Breast epithelium (tissue), 4 donors: ENCODE measurements around the gene ELAVL1. TPM values are rescaled to one million over a fixed set of nuclear protein-coding genes. Genes with fewer than 3 reads are reported as not detected.
A peak's percentile ranks its signal among the peaks of the same experiment; 100 is the strongest.

ENCODE experiments used
- DNase-seq, 2 donors: peaks; one replicate each; pipeline ENCODE4 v3.0.0-alpha.2; 2019; ENCODE audit warnings: low spot score in 2 of 2
- H3K27ac ChIP-seq, 2 donors: fragments of 200-600 bp; sonication (generic) in 1 of 2; one replicate each; pipeline ENCODE4 v1.5.1; 2016 to 2019; ENCODE audit warnings: mild to moderate bottlenecking in 1 of 2
- H3K27me3 ChIP-seq, 2 donors: fragments of 200-600 bp; sonication (generic) in 1 of 2; one replicate each; pipeline versions ENCODE4 v1.5.1 to v1.6.0; 2017 to 2019; ENCODE audit warnings: control low read depth in 1 of 2, mild to moderate bottlenecking in 1 of 2
- H3K36me3 ChIP-seq: fragments of 200-600 bp; one replicate; pipeline ENCODE4 v1.5.1; 2019
- H3K4me1 ChIP-seq, 2 donors: fragments of 200-600 bp; sonication (generic); one replicate each; pipeline ENCODE4 v1.5.1; 2016 to 2019; ENCODE audit warnings: control low read depth in 1 of 2
- H3K4me3 ChIP-seq, 3 donors: fragments of 200-600 bp; sonication (generic); 1 replicate in 2 of 3; 2 replicates in 1 of 3; pipeline ENCODE4 v1.5.1; 2016 to 2019; ENCODE audit warnings: mild to moderate bottlenecking in 3 of 3, moderate library complexity in 2 of 3
- H3K9me3 ChIP-seq, 2 donors: fragments of 200-600 bp; sonication (generic) in 1 of 2; one replicate each; pipeline ENCODE4 v1.5.1; 2016 to 2019; ENCODE audit warnings: control low read depth in 1 of 2
- CTCF ChIP-seq, 3 donors: fragments of 450-650 bp; IDR thresholded peaks; one replicate each; pipeline ENCODE4 v1.5.1; 2016 to 2017; ENCODE audit warnings: antibody characterized with exemption in 3 of 3, mild to moderate bottlenecking in 3 of 3, moderate library complexity in 3 of 3
- POLR2A ChIP-seq: fragments of 450-650 bp; IDR thresholded peaks from one replicate; pipeline ENCODE4 v1.6.1; 2016; ENCODE audit warnings: antibody characterized with exemption, mild to moderate bottlenecking, moderate library complexity
- POLR2AphosphoS5 ChIP-seq, 3 donors: sonication (generic); formaldehyde crosslinking; IDR thresholded peaks; one replicate each; pipeline ENCODE4 v1.6.1; 2017; ENCODE audit warnings: antibody characterized with exemption in 3 of 3
- intact Hi-C: fragments of 100-400 bp; cut with DNase I; formaldehyde crosslinking; loops from one replicate; pipeline ENCODE4 v1.15.1; 2023; ENCODE audit warnings: low total_unique reads
- total RNA-seq, 3 donors: library from RNA; depleted of rRNA; stranded (reverse); fragments of >200 nt; gene quantifications; one replicate each; pipeline ENCODE4 v1.1.0, GENCODE V29; 2016

Gene ELAVL1
- total RNA-seq, 3 donors from 2014 or later = 28.6 to 30.8 (median 29.7) TPM

- Histone ChIP-seq H3K36me3 (no peaks in the 10 kb centered on the region), H3K4me1 (no peaks in the 10 kb centered on the region), H3K27me3 (no peaks in the 10 kb centered on the region), H3K9me3 (no peaks in the 10 kb centered on the region), H3K4me3 (no peak overlapping the region), H3K27ac (no peak overlapping the region)
- intact Hi-C loops = no loop called here
- TF ChIP-seq CTCF (IDR thresholded peaks at IDR 0.05) = no peak
- TF ChIP-seq POLR2A = no peak
- TF ChIP-seq POLR2AphosphoS5 (IDR thresholded peaks at IDR 0.05) = no peak
- DNase-seq = no peak
Measured at GRCh38 chr19:8021374-8021773, 15.9 kb upstream of the ELAVL1 start.

- no peaks in the 10 kb centered on the region for H3K4me1 ChIP-seq
- no peak overlapping the region for H3K4me3 ChIP-seq
- intact Hi-C loops = no loop called here
- DNase-seq = no peak
- H3K9me3 ChIP-seq = no peaks in the 10 kb centered on the region
- H3K36me3 ChIP-seq = no peaks in the 10 kb centered on the region
- no peaks in the 10 kb centered on the region for H3K27me3 ChIP-seq
- TF ChIP-seq POLR2AphosphoS5 (IDR thresholded peaks at IDR 0.05) (no peak), CTCF (IDR thresholded peaks at IDR 0.05) (no peak), POLR2A (no peak)
- H3K27ac ChIP-seq = no peak overlapping the region
Measured at GRCh38 chr19:8020681-8021080, 15.2 kb upstream of the ELAVL1 start.

- H3K27me3 ChIP-seq = no peaks in the 10 kb centered on the region
- no peaks in the 10 kb centered on the region for H3K36me3 ChIP-seq
- TF ChIP-seq POLR2AphosphoS5 (IDR thresholded peaks at IDR 0.05) = no peak
- no peak for TF ChIP-seq CTCF (IDR thresholded peaks at IDR 0.05)
- TF ChIP-seq POLR2A = no peak
- DNase-seq = no peak
- H3K27ac ChIP-seq = no peak overlapping the region
- no peaks in the 10 kb centered on the region for H3K9me3 ChIP-seq
- H3K4me3 ChIP-seq = no peak overlapping the region
- intact Hi-C loops = no loop called here
- H3K4me1 ChIP-seq = no peaks in the 10 kb centered on the region
Measured at GRCh38 chr19:8017808-8018207, 12.4 kb upstream of the ELAVL1 start.

- no peaks in the 10 kb centered on the region for H3K9me3 ChIP-seq
- no peaks in the 10 kb centered on the region for H3K36me3 ChIP-seq
- intact Hi-C loops = no loop called here
- peak overlapping the region; percentile 82 to 98 (median 86) for H3K4me3 ChIP-seq
- no peak for TF ChIP-seq POLR2A
- TF ChIP-seq CTCF (IDR thresholded peaks at IDR 0.05) = no peak
- TF ChIP-seq POLR2AphosphoS5 (IDR thresholded peaks at IDR 0.05) = no peak
- DNase-seq = no peak
- H3K27ac ChIP-seq = peak overlapping the region; percentile 79 to 92
- no peaks in the 10 kb centered on the region for H3K27me3 ChIP-seq
- H3K4me1 ChIP-seq = peaks cover 15 to 36% of the 10 kb centered on the region in 2 donors
Measured at GRCh38 chr19:8004723-8005513, 523 bp downstream of the ELAVL1 start.

GRCh38 chr19:8004001-8004400 lies 1.4 kb downstream of the ELAVL1 start:
- intact Hi-C loops = no loop called here
- peak overlapping the region; percentile 82 to 98 (median 86) for H3K4me3 ChIP-seq
- H3K27me3 ChIP-seq = no peaks in the 10 kb centered on the region
- TF ChIP-seq POLR2AphosphoS5 (IDR thresholded peaks at IDR 0.05) (no peak), POLR2A (no peak), CTCF (IDR thresholded peaks at IDR 0.05) (no peak)
- H3K9me3 ChIP-seq = no peaks in the 10 kb centered on the region
- peaks cover 15 to 36% of the 10 kb centered on the region in 2 donors for H3K4me1 ChIP-seq
- peak overlapping the region; percentile 74 to 92 for H3K27ac ChIP-seq
- no peaks in the 10 kb centered on the region for H3K36me3 ChIP-seq
- no peak for DNase-seq
